HEK293 (cell line): ENCODE results near the gene UPK3A.

Source experiments
- FEZF1 ChIP-seq: fragments of 450-650 bp; formaldehyde crosslinking; IDR thresholded peaks from 2 replicates; pipeline ENCODE4 v1.5.1; 2016; ENCODE audit warnings: missing biosample characterization, missing genetic modification characterization
- GLIS2 ChIP-seq: fragments of 450-650 bp; formaldehyde crosslinking; IDR thresholded peaks from 2 replicates; pipeline ENCODE4 v1.5.1; 2016; ENCODE audit warnings: missing biosample characterization, missing genetic modification characterization
- KLF8 ChIP-seq: fragments of 450-650 bp; formaldehyde crosslinking; IDR thresholded peaks from 2 replicates; pipeline ENCODE4 v1.5.1; 2016; ENCODE audit warnings: missing biosample characterization, missing genetic modification characterization
- MYNN ChIP-seq: fragments of 450-650 bp; formaldehyde crosslinking; IDR thresholded peaks from 2 replicates; pipeline ENCODE4 v1.5.1; 2016; ENCODE audit warnings: missing biosample characterization, missing genetic modification characterization, borderline replicate concordance
- TRIM28 ChIP-seq: IDR thresholded peaks from 2 replicates; pipeline ENCODE4 v1.6.1; 2011; ENCODE audit warnings: low read length, control low read depth, borderline replicate concordance
- ZBTB1 ChIP-seq: fragments of 450-650 bp; formaldehyde crosslinking; IDR thresholded peaks from 2 replicates; pipeline ENCODE4 v1.5.1; 2016; ENCODE audit warnings: missing biosample characterization, missing genetic modification characterization
- ZBTB17 ChIP-seq: fragments of 450-650 bp; formaldehyde crosslinking; IDR thresholded peaks from 2 replicates; pipeline ENCODE4 v1.5.1; 2016; ENCODE audit warnings: missing biosample characterization, missing genetic modification characterization
- ZBTB21 ChIP-seq: fragments of 450-650 bp; formaldehyde crosslinking; IDR thresholded peaks from 2 replicates; pipeline ENCODE4 v1.5.1; 2017; ENCODE audit warnings: missing biosample characterization, missing genetic modification characterization
- ZBTB48 ChIP-seq: fragments of 450-650 bp; formaldehyde crosslinking; IDR thresholded peaks from 2 replicates; pipeline ENCODE4 v1.5.1; 2016; ENCODE audit warnings: missing biosample characterization, missing genetic modification characterization
- ZFHX2 ChIP-seq: fragments of 450-650 bp; formaldehyde crosslinking; conservative IDR thresholded peaks from 2 replicates; pipeline ENCODE4 v1.5.1; 2016; ENCODE audit warnings: missing biosample characterization, missing genetic modification characterization
- ZFP41 ChIP-seq: fragments of 450-650 bp; formaldehyde crosslinking; IDR thresholded peaks from 2 replicates; pipeline ENCODE4 v1.5.1; 2016; ENCODE audit warnings: missing biosample characterization, missing genetic modification characterization, borderline replicate concordance
- ZNF133 ChIP-seq: fragments of 450-650 bp; formaldehyde crosslinking; IDR thresholded peaks from 2 replicates; pipeline ENCODE4 v1.5.1; 2016; ENCODE audit warnings: missing biosample characterization, missing genetic modification characterization
- ZNF138 ChIP-seq: fragments of 450-650 bp; formaldehyde crosslinking; IDR thresholded peaks from 2 replicates; pipeline ENCODE4 v1.5.1; 2016; ENCODE audit warnings: missing biosample characterization, missing genetic modification characterization, borderline replicate concordance
- ZNF16 ChIP-seq: fragments of 450-650 bp; formaldehyde crosslinking; IDR thresholded peaks from 2 replicates; pipeline ENCODE4 v1.5.1; 2016; ENCODE audit warnings: low read depth, missing biosample characterization, missing genetic modification characterization
- ZNF169 ChIP-seq: fragments of 450-650 bp; formaldehyde crosslinking; IDR thresholded peaks from 2 replicates; pipeline ENCODE4 v1.5.1; 2016; ENCODE audit warnings: missing biosample characterization, missing genetic modification characterization
- ZNF184 ChIP-seq: fragments of 450-650 bp; IDR thresholded peaks from 2 replicates; pipeline ENCODE4 v1.5.1; 2018; ENCODE audit warnings: missing biosample characterization, mild to moderate bottlenecking, missing genetic modification characterization
- ZNF366 ChIP-seq: fragments of 450-650 bp; formaldehyde crosslinking; conservative IDR thresholded peaks from 2 replicates; pipeline ENCODE4 v1.5.1; 2016; ENCODE audit warnings: missing biosample characterization, missing genetic modification characterization
- ZNF416 ChIP-seq: fragments of 450-650 bp; formaldehyde crosslinking; IDR thresholded peaks from 2 replicates; pipeline ENCODE4 v1.5.1; 2016; ENCODE audit warnings: missing biosample characterization, missing genetic modification characterization
- ZNF423 ChIP-seq: fragments of 450-650 bp; formaldehyde crosslinking; IDR thresholded peaks from 2 replicates; pipeline ENCODE4 v1.5.1; 2016; ENCODE audit warnings: missing biosample characterization, missing genetic modification characterization
- ZNF473 ChIP-seq: fragments of 450-650 bp; formaldehyde crosslinking; IDR thresholded peaks from 2 replicates; pipeline ENCODE4 v1.5.1; 2017; ENCODE audit warnings: missing biosample characterization, missing genetic modification characterization
- ZNF530 ChIP-seq: fragments of 450-650 bp; formaldehyde crosslinking; IDR thresholded peaks from 2 replicates; pipeline ENCODE4 v1.5.1; 2016; ENCODE audit warnings: low read depth, missing biosample characterization, missing genetic modification characterization
- ZNF548 ChIP-seq: fragments of 450-650 bp; formaldehyde crosslinking; IDR thresholded peaks from 2 replicates; pipeline ENCODE4 v1.5.1; 2016; ENCODE audit warnings: missing biosample characterization, missing genetic modification characterization
- ZNF561 ChIP-seq: fragments of 450-650 bp; IDR thresholded peaks from 2 replicates; pipeline ENCODE4 v1.5.1; 2018; ENCODE audit warnings: missing biosample characterization, missing genetic modification characterization, borderline replicate concordance
- ZNF571 ChIP-seq: fragments of 450-650 bp; formaldehyde crosslinking; IDR thresholded peaks from 2 replicates; pipeline ENCODE4 v1.5.0; 2017; ENCODE audit warnings: missing biosample characterization, missing genetic modification characterization
- ZNF600 ChIP-seq: fragments of 450-650 bp; formaldehyde crosslinking; IDR thresholded peaks from 2 replicates; pipeline ENCODE4 v1.5.1; 2016; ENCODE audit warnings: missing biosample characterization, missing genetic modification characterization
- ZNF670 ChIP-seq: fragments of 450-650 bp; formaldehyde crosslinking; IDR thresholded peaks from 2 replicates; pipeline ENCODE4 v1.5.1; 2016; ENCODE audit warnings: missing biosample characterization, missing genetic modification characterization, low read depth
- ZNF776 ChIP-seq: fragments of 450-650 bp; formaldehyde crosslinking; IDR thresholded peaks from 2 replicates; pipeline ENCODE4 v1.5.0; 2017; ENCODE audit warnings: missing biosample characterization, missing genetic modification characterization, borderline replicate concordance
- ZXDB ChIP-seq: fragments of 450-650 bp; formaldehyde crosslinking; IDR thresholded peaks from 2 replicates; pipeline ENCODE4 v1.5.1; 2016; ENCODE audit warnings: missing biosample characterization, missing genetic modification characterization
- TF ChIP-seq, protein P1 (sequence below): fragments of 450-650 bp; formaldehyde crosslinking; IDR thresholded peaks from 2 replicates; pipeline ENCODE4 v1.5.1; 2016; ENCODE audit warnings: missing biosample characterization, missing genetic modification characterization, low read depth
- TF ChIP-seq, protein P2 (sequence below): fragments of 450-650 bp; formaldehyde crosslinking; IDR thresholded peaks from 2 replicates; pipeline ENCODE4 v1.5.1; 2017; ENCODE audit warnings: missing biosample characterization, missing genetic modification characterization
- TF ChIP-seq, protein P3 (sequence below): fragments of 450-650 bp; formaldehyde crosslinking; IDR thresholded peaks from 2 replicates; pipeline ENCODE4 v1.5.1; 2016; ENCODE audit warnings: missing biosample characterization, missing genetic modification characterization
- TF ChIP-seq, protein P4 (sequence below): fragments of 450-650 bp; formaldehyde crosslinking; IDR thresholded peaks from 2 replicates; pipeline ENCODE4 v1.5.1; 2016; ENCODE audit warnings: missing biosample characterization, missing genetic modification characterization
- TF ChIP-seq, protein P5 (sequence below): IDR thresholded peaks from 2 replicates; pipeline ENCODE4 v1.6.1; 2011; ENCODE audit warnings: mild to moderate bottlenecking, low read depth, low read length, borderline replicate concordance
- TF ChIP-seq, protein P6 (sequence below): fragments of 450-650 bp; formaldehyde crosslinking; IDR thresholded peaks from 2 replicates; pipeline ENCODE4 v1.5.1; 2017; ENCODE audit warnings: missing biosample characterization, missing genetic modification characterization

The UPK3A gene

DNA sequence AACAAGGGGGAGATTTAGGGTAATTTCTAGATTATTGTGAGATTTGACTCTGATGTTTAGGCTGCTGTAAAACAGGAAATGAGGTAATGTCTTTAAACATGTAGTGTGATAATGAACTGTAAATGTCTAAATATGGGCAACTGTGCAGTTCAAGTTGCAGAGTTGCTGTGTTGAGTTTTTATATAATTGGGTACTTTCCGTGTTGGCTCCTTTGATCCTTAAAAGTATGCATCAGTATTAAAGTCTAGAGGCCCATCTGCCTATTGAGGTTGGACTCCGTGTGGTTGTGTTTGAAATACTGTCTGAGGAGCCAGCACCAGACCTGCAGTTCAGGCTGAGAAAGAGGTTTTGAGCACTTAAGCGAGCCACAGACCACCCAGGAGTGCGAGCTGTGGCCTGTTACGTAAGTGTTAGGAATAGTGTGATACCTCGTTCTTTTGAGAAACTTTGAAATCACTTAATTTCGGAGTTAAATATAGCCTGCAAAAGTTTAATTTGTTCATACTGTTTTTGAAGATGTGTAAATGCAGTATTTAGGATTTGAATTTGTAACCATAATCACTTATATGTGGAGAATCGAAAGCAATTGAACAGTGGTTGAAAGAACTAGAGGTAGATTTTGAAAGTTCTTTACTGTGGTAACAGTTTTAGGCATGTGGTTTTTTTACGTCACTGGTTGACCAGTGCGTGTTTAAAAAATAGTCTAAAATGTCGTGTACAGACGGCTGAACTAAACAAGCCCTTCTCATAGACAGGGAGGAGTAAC, 34.0 kb downstream of the UPK3A start (continued):
- TF ChIP-seq, protein P1, sequence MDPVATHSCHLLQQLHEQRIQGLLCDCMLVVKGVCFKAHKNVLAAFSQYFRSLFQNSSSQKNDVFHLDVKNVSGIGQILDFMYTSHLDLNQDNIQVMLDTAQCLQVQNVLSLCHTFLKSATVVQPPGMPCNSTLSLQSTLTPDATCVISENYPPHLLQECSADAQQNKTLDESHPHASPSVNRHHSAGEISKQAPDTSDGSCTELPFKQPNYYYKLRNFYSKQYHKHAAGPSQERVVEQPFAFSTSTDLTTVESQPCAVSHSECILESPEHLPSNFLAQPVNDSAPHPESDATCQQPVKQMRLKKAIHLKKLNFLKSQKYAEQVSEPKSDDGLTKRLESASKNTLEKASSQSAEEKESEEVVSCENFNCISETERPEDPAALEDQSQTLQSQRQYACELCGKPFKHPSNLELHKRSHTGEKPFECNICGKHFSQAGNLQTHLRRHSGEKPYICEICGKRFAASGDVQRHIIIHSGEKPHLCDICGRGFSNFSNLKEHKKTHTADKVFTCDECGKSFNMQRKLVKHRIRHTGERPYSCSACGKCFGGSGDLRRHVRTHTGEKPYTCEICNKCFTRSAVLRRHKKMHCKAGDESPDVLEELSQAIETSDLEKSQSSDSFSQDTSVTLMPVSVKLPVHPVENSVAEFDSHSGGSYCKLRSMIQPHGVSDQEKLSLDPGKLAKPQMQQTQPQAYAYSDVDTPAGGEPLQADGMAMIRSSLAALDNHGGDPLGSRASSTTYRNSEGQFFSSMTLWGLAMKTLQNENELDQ = no peak
- TF ChIP-seq ZNF600 (tag by site-specific recombination) = peak; percentile 35; the same call in 1 of the 2 replicates
- TF ChIP-seq ZNF423 = no peak
- no peak for TF ChIP-seq ZNF16 (tag by site-specific recombination)
- no peak for TF ChIP-seq ZNF776
- TF ChIP-seq MYNN = no peak
- no peak for TF ChIP-seq ZNF670
- TF ChIP-seq, protein P2, sequence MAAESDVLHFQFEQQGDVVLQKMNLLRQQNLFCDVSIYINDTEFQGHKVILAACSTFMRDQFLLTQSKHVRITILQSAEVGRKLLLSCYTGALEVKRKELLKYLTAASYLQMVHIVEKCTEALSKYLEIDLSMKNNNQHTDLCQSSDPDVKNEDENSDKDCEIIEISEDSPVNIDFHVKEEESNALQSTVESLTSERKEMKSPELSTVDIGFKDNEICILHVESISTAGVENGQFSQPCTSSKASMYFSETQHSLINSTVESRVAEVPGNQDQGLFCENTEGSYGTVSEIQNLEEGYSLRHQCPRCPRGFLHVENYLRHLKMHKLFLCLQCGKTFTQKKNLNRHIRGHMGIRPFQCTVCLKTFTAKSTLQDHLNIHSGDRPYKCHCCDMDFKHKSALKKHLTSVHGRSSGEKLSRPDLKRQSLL = no peak
- TF ChIP-seq ZNF138 = no peak
- TF ChIP-seq, protein P3, sequence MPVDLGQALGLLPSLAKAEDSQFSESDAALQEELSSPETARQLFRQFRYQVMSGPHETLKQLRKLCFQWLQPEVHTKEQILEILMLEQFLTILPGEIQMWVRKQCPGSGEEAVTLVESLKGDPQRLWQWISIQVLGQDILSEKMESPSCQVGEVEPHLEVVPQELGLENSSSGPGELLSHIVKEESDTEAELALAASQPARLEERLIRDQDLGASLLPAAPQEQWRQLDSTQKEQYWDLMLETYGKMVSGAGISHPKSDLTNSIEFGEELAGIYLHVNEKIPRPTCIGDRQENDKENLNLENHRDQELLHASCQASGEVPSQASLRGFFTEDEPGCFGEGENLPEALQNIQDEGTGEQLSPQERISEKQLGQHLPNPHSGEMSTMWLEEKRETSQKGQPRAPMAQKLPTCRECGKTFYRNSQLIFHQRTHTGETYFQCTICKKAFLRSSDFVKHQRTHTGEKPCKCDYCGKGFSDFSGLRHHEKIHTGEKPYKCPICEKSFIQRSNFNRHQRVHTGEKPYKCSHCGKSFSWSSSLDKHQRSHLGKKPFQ (tag by site-specific recombination) = no peak
- TF ChIP-seq GLIS2 (tag by site-specific recombination) = no peak
- no peak for TF ChIP-seq ZNF530
- TF ChIP-seq TRIM28 = no peak
- TF ChIP-seq ZBTB21 (tag by site-specific recombination) = peak; percentile 8; the same call in 1 of the 2 replicates
- TF ChIP-seq KLF8 (tag by site-specific recombination) = no peak
- no peak for TF ChIP-seq ZNF571 (tag by site-specific recombination)
- no peak for TF ChIP-seq ZFP41 (tag by site-specific recombination)
- TF ChIP-seq ZNF416 (tag by site-specific recombination) = no peak
- no peak for TF ChIP-seq ZNF184
- no peak; the same call in 1 of the 2 replicates for TF ChIP-seq ZNF561
- TF ChIP-seq ZXDB (tag by site-specific recombination) = no peak
- no peak for TF ChIP-seq ZNF169 (tag by site-specific recombination)
- TF ChIP-seq ZBTB1 (tag by site-specific recombination) = no peak
- TF ChIP-seq, protein P4, sequence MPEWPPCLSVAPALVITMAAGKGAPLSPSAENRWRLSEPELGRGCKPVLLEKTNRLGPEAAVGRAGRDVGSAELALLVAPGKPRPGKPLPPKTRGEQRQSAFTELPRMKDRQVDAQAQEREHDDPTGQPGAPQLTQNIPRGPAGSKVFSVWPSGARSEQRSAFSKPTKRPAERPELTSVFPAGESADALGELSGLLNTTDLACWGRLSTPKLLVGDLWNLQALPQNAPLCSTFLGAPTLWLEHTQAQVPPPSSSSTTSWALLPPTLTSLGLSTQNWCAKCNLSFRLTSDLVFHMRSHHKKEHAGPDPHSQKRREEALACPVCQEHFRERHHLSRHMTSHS (tag by site-specific recombination) = no peak
- TF ChIP-seq, protein P5, sequence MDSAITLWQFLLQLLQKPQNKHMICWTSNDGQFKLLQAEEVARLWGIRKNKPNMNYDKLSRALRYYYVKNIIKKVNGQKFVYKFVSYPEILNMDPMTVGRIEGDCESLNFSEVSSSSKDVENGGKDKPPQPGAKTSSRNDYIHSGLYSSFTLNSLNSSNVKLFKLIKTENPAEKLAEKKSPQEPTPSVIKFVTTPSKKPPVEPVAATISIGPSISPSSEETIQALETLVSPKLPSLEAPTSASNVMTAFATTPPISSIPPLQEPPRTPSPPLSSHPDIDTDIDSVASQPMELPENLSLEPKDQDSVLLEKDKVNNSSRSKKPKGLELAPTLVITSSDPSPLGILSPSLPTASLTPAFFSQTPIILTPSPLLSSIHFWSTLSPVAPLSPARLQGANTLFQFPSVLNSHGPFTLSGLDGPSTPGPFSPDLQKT = no peak
- no peak for TF ChIP-seq ZBTB17 (tag by site-specific recombination)
- TF ChIP-seq ZNF548 (tag by site-specific recombination) = no peak
- TF ChIP-seq ZNF133 = no peak
- TF ChIP-seq ZNF473 (tag by site-specific recombination) = no peak
- TF ChIP-seq ZFHX2 (tag by site-specific recombination) = no peak
- TF ChIP-seq, protein P6, sequence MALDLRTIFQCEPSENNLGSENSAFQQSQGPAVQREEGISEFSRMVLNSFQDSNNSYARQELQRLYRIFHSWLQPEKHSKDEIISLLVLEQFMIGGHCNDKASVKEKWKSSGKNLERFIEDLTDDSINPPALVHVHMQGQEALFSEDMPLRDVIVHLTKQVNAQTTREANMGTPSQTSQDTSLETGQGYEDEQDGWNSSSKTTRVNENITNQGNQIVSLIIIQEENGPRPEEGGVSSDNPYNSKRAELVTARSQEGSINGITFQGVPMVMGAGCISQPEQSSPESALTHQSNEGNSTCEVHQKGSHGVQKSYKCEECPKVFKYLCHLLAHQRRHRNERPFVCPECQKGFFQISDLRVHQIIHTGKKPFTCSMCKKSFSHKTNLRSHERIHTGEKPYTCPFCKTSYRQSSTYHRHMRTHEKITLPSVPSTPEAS (tag by site-specific recombination) = no peak
- TF ChIP-seq ZBTB48 (tag by site-specific recombination) = no peak
- TF ChIP-seq FEZF1 (tag by site-specific recombination) = peak; percentile 72
- TF ChIP-seq ZNF366 (tag by site-specific recombination) = 0 out of 2 replicates have a peak, but pooled peaks have one; percentile 6
